Heart left ventricle (tissue), 13 donors: ENCODE results near the gene MLST8.

Experiments
- POLR2A ChIP-seq, 2 donors: fragments of 450-650 bp; IDR thresholded peaks; one replicate each; pipeline ENCODE4 v1.6.1; 2017; ENCODE audit warnings: antibody characterized with exemption in 2 of 2, mild to moderate bottlenecking in 2 of 2, moderate library complexity in 2 of 2
- TF ChIP-seq, protein P1 (sequence below), 12 donors: fragments of 200-600 bp; sonication (generic) in 4 of 12; IDR thresholded peaks; one replicate each; pipeline versions ENCODE4 v1.5.0 to v1.8.0; 2018 to 2022; ENCODE audit warnings: antibody characterized with exemption in 12 of 12, mild to moderate bottlenecking in 5 of 12
- donor health status: ischemic (EF 13 %, LVEDD 7.1; RV severe dilation, severe dysfunction).
- donor health status: DM: no; HTN: yes; CAD: no.
- donor health status: DM: no; HTN: no; CAD: no.
- donor health status: ischemic (EF 25% LVEDD 6.9; RV normal size, moderate dysfunction).
- donor health status: ischemic (EF 25% LVEDD 5.7; RV mildly dilated, moderate dysfunction).
- donor health status: ischemic (EF 35%, LVEDD 5.7; RV mildly dilated, moderate dysfunction).
- donor health status: nonischemic (EF 11% LVEDD 7.7; RV severe dilation, severe dysfunction).
- donor health status: DM: yes; HTN: yes; CAD: no.
- donor health status: PGD.
- donor health status: ischemic (EF 29% LVEDD 5.4; RV normal size, mild dysfunction).
- donor health status: nonischemic (EF 23%, LVEDD 6.1; RV moderate dilation, normal function).

DNA sequence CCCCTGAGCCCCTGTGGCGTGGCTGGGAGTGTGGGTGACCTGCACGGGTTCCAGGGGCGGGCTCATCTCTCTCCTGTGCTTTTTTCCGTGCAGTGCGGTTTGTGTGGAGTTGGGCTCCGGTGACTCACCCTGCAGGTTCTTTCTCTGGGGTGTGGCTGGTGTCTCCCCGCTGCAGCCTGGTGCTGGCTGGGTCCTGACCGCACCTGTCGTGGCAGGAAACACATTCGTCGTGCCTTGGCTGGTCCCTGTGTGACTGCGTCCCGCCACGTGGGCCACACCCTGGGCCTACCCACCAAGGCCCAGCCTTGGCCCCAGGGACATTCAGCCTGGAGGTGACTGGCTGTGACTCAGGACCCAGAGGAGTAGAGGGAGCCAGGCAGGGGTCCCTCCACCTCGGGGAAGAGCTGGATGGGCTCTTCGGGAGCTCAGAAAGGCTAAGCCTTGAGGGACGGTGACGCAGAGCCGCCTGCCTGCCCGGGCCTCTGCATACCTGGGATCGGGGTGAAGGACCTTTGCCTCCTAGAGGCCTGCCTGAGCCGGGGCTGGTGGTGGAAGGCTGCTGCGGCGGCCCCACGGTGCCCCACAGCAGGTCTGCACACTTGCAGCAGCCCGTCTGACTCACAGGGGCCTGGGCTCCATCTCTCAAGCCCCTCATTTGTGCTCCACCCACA is 41.9 kb upstream of the MLST8 start:
- TF ChIP-seq, protein P1, sequence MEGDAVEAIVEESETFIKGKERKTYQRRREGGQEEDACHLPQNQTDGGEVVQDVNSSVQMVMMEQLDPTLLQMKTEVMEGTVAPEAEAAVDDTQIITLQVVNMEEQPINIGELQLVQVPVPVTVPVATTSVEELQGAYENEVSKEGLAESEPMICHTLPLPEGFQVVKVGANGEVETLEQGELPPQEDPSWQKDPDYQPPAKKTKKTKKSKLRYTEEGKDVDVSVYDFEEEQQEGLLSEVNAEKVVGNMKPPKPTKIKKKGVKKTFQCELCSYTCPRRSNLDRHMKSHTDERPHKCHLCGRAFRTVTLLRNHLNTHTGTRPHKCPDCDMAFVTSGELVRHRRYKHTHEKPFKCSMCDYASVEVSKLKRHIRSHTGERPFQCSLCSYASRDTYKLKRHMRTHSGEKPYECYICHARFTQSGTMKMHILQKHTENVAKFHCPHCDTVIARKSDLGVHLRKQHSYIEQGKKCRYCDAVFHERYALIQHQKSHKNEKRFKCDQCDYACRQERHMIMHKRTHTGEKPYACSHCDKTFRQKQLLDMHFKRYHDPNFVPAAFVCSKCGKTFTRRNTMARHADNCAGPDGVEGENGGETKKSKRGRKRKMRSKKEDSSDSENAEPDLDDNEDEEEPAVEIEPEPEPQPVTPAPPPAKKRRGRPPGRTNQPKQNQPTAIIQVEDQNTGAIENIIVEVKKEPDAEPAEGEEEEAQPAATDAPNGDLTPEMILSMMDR (IDR thresholded peaks at IDR 0.05): no peak
- TF ChIP-seq POLR2A (IDR thresholded peaks at IDR 0.05): no peak
